H1 (cell line): ENCODE measurements around the gene LOC101059915.

Experiments
- CTCF ChIA-PET: fragments of 300-600 bp; sonication (Branson Sonifier 250); formaldehyde crosslinking; loops from one replicate; lab custom pipeline; 2021; ENCODE audit not compliant: partially characterized antibody; lab: Charles Lee
- POLR2A ChIA-PET: fragments of 300-600 bp; sonication (Branson Sonifier 250); formaldehyde crosslinking; loops from one replicate; lab custom pipeline; 2021; ENCODE audit warnings: inconsistent platforms; ENCODE audit not compliant: partially characterized antibody; lab: Charles Lee
- DNase-seq, 2 experiments: peaks; one replicate each; pipeline versions ENCODE4 v3.0.0 to v3.0.0-alpha.2; 2010 to 2022; ENCODE audit warnings: low spot score in 2 of 2, low read depth in 1 of 2, mixed read lengths in 1 of 2
- FAIRE-seq: peaks from 2 replicates; lab custom pipeline; 2011; peaks lifted over from hg19 to GRCh38; lab: Jason Lieb, UNC
- H2AFZ ChIP-seq: 2 replicates; pipeline ENCODE4 v1.8.1; 2012; ENCODE audit warnings: low read length, inconsistent platforms
- H2AK5ac ChIP-seq: 2 replicates; pipeline ENCODE4 v1.6.1; 2013; ENCODE audit warnings: low read depth, low read length
- H2BK120ac ChIP-seq: replicated peaks from 2 replicates; pipeline ENCODE3; 2013; ENCODE audit warnings: low read depth, low read length, inconsistent platforms
- H2BK12ac ChIP-seq: 2 replicates; pipeline ENCODE4 v1.6.1; 2013; ENCODE audit warnings: low read depth, low read length
- H2BK15ac ChIP-seq: 2 replicates; pipeline ENCODE4 v1.6.1; 2013; ENCODE audit warnings: low read length
- H2BK20ac ChIP-seq: 2 replicates; pipeline ENCODE4 v1.6.1; 2013; ENCODE audit warnings: low read length
- H2BK5ac ChIP-seq: 2 replicates; pipeline ENCODE4 v1.6.1; 2013; ENCODE audit warnings: low read depth, low read length
- H3K14ac ChIP-seq: 2 replicates; pipeline ENCODE4 v1.6.1; 2013; ENCODE audit warnings: inconsistent platforms; ENCODE audit not compliant: insufficient read length
- H3K18ac ChIP-seq: 2 replicates; pipeline ENCODE4 v1.6.1; 2013; ENCODE audit warnings: low read length; ENCODE audit errors: extremely low read depth
- H3K23ac ChIP-seq: 2 replicates; pipeline ENCODE4 v1.6.1; 2013; ENCODE audit warnings: inconsistent platforms; ENCODE audit not compliant: insufficient read length
- H3K23me2 ChIP-seq: 2 replicates; pipeline ENCODE4 v1.6.1; 2013; ENCODE audit warnings: low read depth, low read length
- H3K27ac ChIP-seq: 2 replicates; pipeline ENCODE4 v1.6.1; 2011; ENCODE audit warnings: low read depth, low read length, inconsistent platforms
- H3K27me3 ChIP-seq, 4 experiments: replicated peaks in 1 of 4; 1 replicate in 1 of 4; 2 replicates in 3 of 4; pipeline versions ENCODE4 v1.6.1 to v1.8.1; 2011 to 2013; ENCODE audit warnings: low read length in 3 of 4, mild to moderate bottlenecking in 3 of 4, inconsistent platforms in 2 of 4, mixed read lengths in 2 of 4, moderate library complexity in 1 of 4; ENCODE audit not compliant: control insufficient read depth in 3 of 4, insufficient read depth in 3 of 4; ENCODE audit errors: extremely low read depth in 1 of 4
- H3K36me3 ChIP-seq, 4 experiments: 2 replicates each; pipeline versions ENCODE4 v1.6.1 to v1.8.1; 2011 to 2013; ENCODE audit warnings: mild to moderate bottlenecking in 4 of 4, low read length in 3 of 4, moderate library complexity in 2 of 4, control low read depth in 1 of 4, inconsistent platforms in 1 of 4; ENCODE audit not compliant: insufficient read depth in 4 of 4, control insufficient read depth in 2 of 4
- H3K4ac ChIP-seq: replicated peaks from 2 replicates; pipeline ENCODE3; 2013; ENCODE audit warnings: low read length, low read depth, mixed read lengths, inconsistent platforms; ENCODE audit not compliant: insufficient read length
- H3K4me1 ChIP-seq, 4 experiments: replicated peaks in 1 of 4; 1 replicate in 1 of 4; 2 replicates in 3 of 4; pipeline versions ENCODE4 v1.6.1 to v1.8.1; 2011 to 2013; ENCODE audit warnings: low read length in 3 of 4, inconsistent platforms in 2 of 4, mixed read lengths in 1 of 4; ENCODE audit not compliant: insufficient read depth in 4 of 4, control insufficient read depth in 3 of 4
- H3K4me2 ChIP-seq, 2 experiments: 2 replicates each; pipeline versions ENCODE4 v1.6.1 to v1.8.1; 2011 to 2013; ENCODE audit warnings: low read depth in 2 of 2, low read length in 2 of 2, control low read depth in 1 of 2, inconsistent platforms in 1 of 2, mild to moderate bottlenecking in 1 of 2; ENCODE audit not compliant: insufficient read depth in 1 of 2
- H3K4me3 ChIP-seq, 4 experiments: fragments of 200-600, 300-600 bp in 1 of 4; sonication (generic), shearing (Covaris generic), sonication (Bioruptor Twin) in 1 of 4; 2 replicates each; pipeline versions ENCODE4 v1.5.1 to v1.8.1; 2011 to 2016; ENCODE audit warnings: low read length in 4 of 4, low read depth in 3 of 4, control low read depth in 2 of 4, inconsistent platforms in 2 of 4, mild to moderate bottlenecking in 2 of 4, mixed read lengths in 1 of 4, moderate library complexity in 1 of 4; ENCODE audit not compliant: insufficient read depth in 2 of 4; ENCODE audit errors: extremely low read depth in 1 of 4
- H3K56ac ChIP-seq: replicated peaks from 2 replicates; pipeline ENCODE3; 2013; ENCODE audit warnings: low read depth, mild to moderate bottlenecking, mixed read lengths, low read length, inconsistent platforms; ENCODE audit not compliant: insufficient read length
- H3K79me1 ChIP-seq: 2 replicates; pipeline ENCODE4 v1.6.1; 2013; ENCODE audit warnings: low read depth, low read length, control low read depth
- H3K79me2 ChIP-seq, 2 experiments: 2 replicates each; pipeline versions ENCODE4 v1.6.1 to v1.8.1; 2012 to 2013; ENCODE audit warnings: low read length in 2 of 2, mild to moderate bottlenecking in 2 of 2, inconsistent platforms in 1 of 2; ENCODE audit not compliant: insufficient read depth in 2 of 2, control insufficient read depth in 1 of 2
- H3K9ac ChIP-seq, 4 experiments: replicated peaks in 1 of 4; 1 replicate in 1 of 4; 2 replicates in 3 of 4; pipeline versions ENCODE4 v1.6.1 to v1.8.1; 2011 to 2013; ENCODE audit warnings: low read depth in 3 of 4, low read length in 3 of 4, control low read depth in 2 of 4, mild to moderate bottlenecking in 2 of 4, moderate library complexity in 2 of 4, inconsistent platforms in 1 of 4; ENCODE audit errors: extremely low read depth in 1 of 4
- H3K9me3 ChIP-seq, 2 experiments: 2 replicates each; pipeline versions ENCODE4 v1.6.1 to v1.8.1; 2012 to 2013; ENCODE audit warnings: mild to moderate bottlenecking in 2 of 2, moderate library complexity in 2 of 2, control low read depth in 1 of 2, inconsistent platforms in 1 of 2, low read depth in 1 of 2, low read length in 1 of 2, mixed read lengths in 1 of 2; ENCODE audit not compliant: insufficient read depth in 2 of 2
- H4K20me1 ChIP-seq, 2 experiments: replicated peaks in 1 of 2; 2 replicates each; pipeline versions ENCODE3 to v1.8.1; 2011 to 2013; ENCODE audit warnings: inconsistent platforms in 2 of 2, low read length in 2 of 2, mild to moderate bottlenecking in 1 of 2; ENCODE audit not compliant: insufficient read depth in 2 of 2, control insufficient read depth in 1 of 2
- H4K5ac ChIP-seq: 2 replicates; pipeline ENCODE4 v1.6.1; 2013; ENCODE audit warnings: low read length, low read depth, mixed read lengths, inconsistent platforms; ENCODE audit not compliant: insufficient read length
- H4K8ac ChIP-seq: 2 replicates; pipeline ENCODE4 v1.8.0; 2013; ENCODE audit warnings: mild to moderate bottlenecking, moderate library complexity, low read length, inconsistent platforms; ENCODE audit not compliant: insufficient read depth; ENCODE audit errors: extremely low read depth
- H4K91ac ChIP-seq: replicated peaks from 2 replicates; pipeline ENCODE3; 2013; ENCODE audit warnings: low read length, mixed read lengths, inconsistent platforms; ENCODE audit not compliant: insufficient read length
- ASH2L ChIP-seq: fragments of 200-600, 300-600 bp; sonication (generic); IDR thresholded peaks from one replicate; pipeline ENCODE4 v1.7.1; 2017; ENCODE audit warnings: low read length
- CBX8 ChIP-seq: fragments of 300-800, 300-1000 bp; sonication (generic); IDR thresholded peaks from 2 replicates; pipeline ENCODE4 v1.7.1; 2016; ENCODE audit warnings: low read depth, low read length, borderline replicate concordance
- E2F6 ChIP-seq: IDR thresholded peaks from 2 replicates; pipeline ENCODE4 v1.6.1; 2012; ENCODE audit warnings: inconsistent platforms
- EGR1 ChIP-seq: IDR thresholded peaks from 2 replicates; pipeline ENCODE4 v1.6.1; 2011; ENCODE audit warnings: low read depth, low read length, borderline replicate concordance
- FOSL1 ChIP-seq: IDR thresholded peaks from 2 replicates; pipeline ENCODE4 v1.6.1; 2011; ENCODE audit warnings: mild to moderate bottlenecking, low read depth, low read length, moderate library complexity; ENCODE audit not compliant: insufficient read depth
- GTF2F1 ChIP-seq: IDR thresholded peaks from 2 replicates; pipeline ENCODE4 v1.6.1; 2012; ENCODE audit warnings: low read depth, low read length, improper control_type of control experiment, borderline replicate concordance
- RNF2 ChIP-seq: fragments of 200-900, 300-1000 bp; sonication (generic); IDR thresholded peaks from 2 replicates; pipeline ENCODE4 v1.7.1; 2016; ENCODE audit warnings: borderline replicate concordance, low read depth, mild to moderate bottlenecking, antibody characterized with exemption, low read length; ENCODE audit not compliant: poor library complexity, severe bottlenecking; ENCODE audit errors: missing control alignments
- RXRA ChIP-seq: IDR thresholded peaks from 2 replicates; pipeline ENCODE4 v1.6.1; 2011; ENCODE audit warnings: low read depth, mild to moderate bottlenecking, low read length, moderate library complexity; ENCODE audit not compliant: insufficient read depth
- TAF7 ChIP-seq: optimal IDR thresholded peaks from 2 replicates; pipeline ENCODE3; 2011; ENCODE audit warnings: low read depth, mild to moderate bottlenecking, inconsistent platforms, low read length, moderate library complexity, borderline replicate concordance
- YY1 ChIP-seq: IDR thresholded peaks from 2 replicates; pipeline ENCODE4 v1.6.1; 2011; ENCODE audit warnings: low read depth, mild to moderate bottlenecking, low read length
- WGBS, 2 experiments: shearing (Covaris generic) in 1 of 2; methylation state at CpG; one replicate each; pipeline versions ENCODE4 v1.1.6 to v1.1.7; 2013 to 2015; ENCODE audit warnings: low lambda C conversion rate in 2 of 2, mixed read lengths in 2 of 2, inconsistent platforms in 1 of 2, low coverage in 1 of 2, missing lambda C conversion rate in 1 of 2; ENCODE audit not compliant: insufficient replicate concordance in 2 of 2, insufficient coverage in 1 of 2, insufficient read length in 1 of 2; ENCODE audit errors: extremely low coverage in 1 of 2, missing lambda C conversion rate in 1 of 2; 5-methylcytosine and 5-hydroxymethylcytosine counted together
- TF ChIP-seq, protein P1 (sequence below): IDR thresholded peaks from 2 replicates; pipeline ENCODE4 v1.6.1; 2012; ENCODE audit warnings: inconsistent platforms
- TF ChIP-seq, protein P2 (sequence below): IDR thresholded peaks from 2 replicates; pipeline ENCODE4 v1.6.1; 2012; ENCODE audit warnings: low read length, inconsistent platforms

The LOC101059915 gene

GRCh38 chrX:71619193-71619592 lies 48.2 kb upstream of the LOC101059915 start:
- Histone ChIP-seq H3K4me3 (no peak overlapping the region), H2BK20ac (no peak overlapping the region), H3K79me2 (no peaks in the 10 kb centered on the region), H3K4ac (no peak overlapping the region), H3K18ac (no peak overlapping the region), H4K20me1 (no peaks in the 10 kb centered on the region), H4K8ac (no peak overlapping the region), H3K56ac (no peak overlapping the region), H2AK5ac (no peak overlapping the region), H3K14ac (no peak overlapping the region), H3K4me2 (no peak overlapping the region), H2BK12ac (no peak overlapping the region), H3K27me3 (no peaks in the 10 kb centered on the region), H4K91ac (no peak overlapping the region), H3K4me1 (peaks cover 0 to 5% (median 0%) of the 10 kb centered on the region in 4 experiments; a peak in 1 of 7 replicates), H3K79me1 (no peaks in the 10 kb centered on the region), H2BK5ac (no peak overlapping the region), H2BK120ac (no peak overlapping the region), H3K23me2 (no peaks in the 10 kb centered on the region), H2AFZ (no peak overlapping the region), H3K9ac (no peak overlapping the region), H3K9me3 (no peaks in the 10 kb centered on the region), H4K5ac (no peak overlapping the region), H3K36me3 (no peaks in the 10 kb centered on the region), H3K27ac (no peak overlapping the region), H2BK15ac (no peak overlapping the region), H3K23ac (no peak overlapping the region)
- DNase-seq (no peak), FAIRE-seq (no peak)
- WGBS, 2 experiments = 90% methylated on average over 8 of the region's 8 CpGs; no CpG with 5 or more reads in 1 of the 2 experiments
- ChIA-PET CTCF (interaction anchor here (0.7 to 1.4 kb wide), 2 partner anchors 32 to 45 kb away, joined by 3 to 4 read pairs; no protein-coding TSS in a partner anchor), POLR2A (no interaction called here)
- TF ChIP-seq RXRA = no peak
- TF ChIP-seq GTF2F1 = no peak
- TF ChIP-seq ASH2L = no peak
- no peak for TF ChIP-seq E2F6
- no peak for TF ChIP-seq RNF2
- no peak for TF ChIP-seq EGR1
- no peak for TF ChIP-seq YY1
- TF ChIP-seq FOSL1 = no peak
- no peak for TF ChIP-seq CBX8
- no peak for TF ChIP-seq TAF7
- TF ChIP-seq, protein P1, sequence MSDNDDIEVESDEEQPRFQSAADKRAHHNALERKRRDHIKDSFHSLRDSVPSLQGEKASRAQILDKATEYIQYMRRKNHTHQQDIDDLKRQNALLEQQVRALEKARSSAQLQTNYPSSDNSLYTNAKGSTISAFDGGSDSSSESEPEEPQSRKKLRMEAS = no peak
- TF ChIP-seq, protein P2, sequence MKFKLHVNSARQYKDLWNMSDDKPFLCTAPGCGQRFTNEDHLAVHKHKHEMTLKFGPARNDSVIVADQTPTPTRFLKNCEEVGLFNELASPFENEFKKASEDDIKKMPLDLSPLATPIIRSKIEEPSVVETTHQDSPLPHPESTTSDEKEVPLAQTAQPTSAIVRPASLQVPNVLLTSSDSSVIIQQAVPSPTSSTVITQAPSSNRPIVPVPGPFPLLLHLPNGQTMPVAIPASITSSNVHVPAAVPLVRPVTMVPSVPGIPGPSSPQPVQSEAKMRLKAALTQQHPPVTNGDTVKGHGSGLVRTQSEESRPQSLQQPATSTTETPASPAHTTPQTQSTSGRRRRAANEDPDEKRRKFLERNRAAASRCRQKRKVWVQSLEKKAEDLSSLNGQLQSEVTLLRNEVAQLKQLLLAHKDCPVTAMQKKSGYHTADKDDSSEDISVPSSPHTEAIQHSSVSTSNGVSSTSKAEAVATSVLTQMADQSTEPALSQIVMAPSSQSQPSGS = no peak
